ENCODE measurements around the gene NIPA2. TPM values are rescaled to one million over a fixed set of nuclear protein-coding genes. Genes with fewer than 3 reads are reported as not detected.

Gene NIPA2
- polyA plus RNA-seq, 3 donors: 26.7 to 75.8 (median 49.0) TPM

- no peak for DNase-seq
- Mint-ChIP-seq H3K4me3 (no peak overlapping the region), H3K9me3 (no peaks in the 10 kb centered on the region), H3K27ac (no peak overlapping the region), H3K27me3 (ENCODE audit: low read depth in 3 of 3) (peaks cover 0 to 2% (median 0%) of the 10 kb centered on the region in 3 donors), H3K4me1 (no peaks in the 10 kb centered on the region), H3K36me3 (no peaks in the 10 kb centered on the region)
- Histone ChIP-seq H4K20me1 (ENCODE audit: insufficient read depth, low read length) (no peaks in the 10 kb centered on the region), H3K9me3 (replicated peaks in 1 of 2; ENCODE audit: control insufficient read depth in 1 of 2, insufficient read depth in 1 of 2, low read length in 2 of 2) (no peaks in the 10 kb centered on the region), H3K4me3 (replicated peaks in 1 of 3; ENCODE audit: low read depth in 2 of 3, low read length in 3 of 3) (no peak overlapping the region), H3K27me3 (ENCODE audit: control insufficient read depth in 2 of 2, insufficient read depth in 2 of 2, low read length in 2 of 2) (no peaks in the 10 kb centered on the region), H2AFZ (ENCODE audit: insufficient read depth, low read depth, low read length, poor library complexity, severe bottlenecking) (no peak overlapping the region), H3K9ac (ENCODE audit: insufficient read depth, low read length, poor library complexity, severe bottlenecking) (no peak overlapping the region), H3K79me2 (ENCODE audit: insufficient read depth, low read length) (no peaks in the 10 kb centered on the region), H3K27ac (ENCODE audit: low read depth in 1 of 2, low read length in 2 of 2) (no peak overlapping the region), H3K36me3 (replicated peaks in 1 of 2; ENCODE audit: control insufficient read depth in 1 of 2, insufficient read depth in 2 of 2, low read length in 2 of 2) (no peaks in the 10 kb centered on the region), H3K4me1 (ENCODE audit: control insufficient read depth in 1 of 2, insufficient read depth in 2 of 2, low read length in 2 of 2) (no peaks in the 10 kb centered on the region), H3K4me2 (replicated peaks; ENCODE audit: extremely low read depth, low read length, poor library complexity, severe bottlenecking) (no peak overlapping the region)
- intact Hi-C loops (cut with micrococcal nuclease): no loop called here
- TF ChIP-seq CTCF (IDR thresholded peaks at IDR 0.05): no peak
- WGBS (ENCODE audit: insufficient coverage): no CpG with 5 or more reads among the region's 10 CpGs
These were observed 28.2 kb upstream of the NIPA2 start for GRCh38 chr15:22810033-22810852.

GRCh38 chr15:22810853-22811338, 27.6 kb upstream of the NIPA2 start:
- Histone ChIP-seq H3K9me3 (replicated peaks in 1 of 2; ENCODE audit: control insufficient read depth in 1 of 2, insufficient read depth in 1 of 2, low read length in 2 of 2) (no peaks in the 10 kb centered on the region), H3K27me3 (ENCODE audit: control insufficient read depth in 2 of 2, insufficient read depth in 2 of 2, low read length in 2 of 2) (no peaks in the 10 kb centered on the region), H3K27ac (ENCODE audit: low read depth in 1 of 2, low read length in 2 of 2) (no peak overlapping the region), H3K4me2 (replicated peaks; ENCODE audit: extremely low read depth, low read length, poor library complexity, severe bottlenecking) (no peak overlapping the region), H3K9ac (ENCODE audit: insufficient read depth, low read length, poor library complexity, severe bottlenecking) (no peak overlapping the region), H3K36me3 (replicated peaks in 1 of 2; ENCODE audit: control insufficient read depth in 1 of 2, insufficient read depth in 2 of 2, low read length in 2 of 2) (no peaks in the 10 kb centered on the region), H2AFZ (ENCODE audit: insufficient read depth, low read depth, low read length, poor library complexity, severe bottlenecking) (no peak overlapping the region), H4K20me1 (ENCODE audit: insufficient read depth, low read length) (no peaks in the 10 kb centered on the region), H3K79me2 (ENCODE audit: insufficient read depth, low read length) (no peaks in the 10 kb centered on the region), H3K4me3 (replicated peaks in 1 of 3; ENCODE audit: low read depth in 2 of 3, low read length in 3 of 3) (no peak overlapping the region), H3K4me1 (ENCODE audit: control insufficient read depth in 1 of 2, insufficient read depth in 2 of 2, low read length in 2 of 2) (no peaks in the 10 kb centered on the region)
- intact Hi-C loops (cut with micrococcal nuclease): no loop called here
- Mint-ChIP-seq H3K27ac (no peak overlapping the region), H3K4me1 (no peaks in the 10 kb centered on the region), H3K36me3 (no peaks in the 10 kb centered on the region), H3K27me3 (ENCODE audit: low read depth in 3 of 3) (peaks cover 0 to 2% (median 0%) of the 10 kb centered on the region in 3 donors), H3K9me3 (no peaks in the 10 kb centered on the region), H3K4me3 (no peak overlapping the region)
- no CpG with 5 or more reads among the region's 8 CpGs for WGBS (ENCODE audit: insufficient coverage)
- DNase-seq: no peak
- TF ChIP-seq CTCF (IDR thresholded peaks at IDR 0.05): no peak
